Measurements from ENCODE around the gene SCP2.

The SCP2 gene
- 46.5 to 83.8 (median 61.9) reads per million in 9 experiments for total RNA-seq

DNA sequence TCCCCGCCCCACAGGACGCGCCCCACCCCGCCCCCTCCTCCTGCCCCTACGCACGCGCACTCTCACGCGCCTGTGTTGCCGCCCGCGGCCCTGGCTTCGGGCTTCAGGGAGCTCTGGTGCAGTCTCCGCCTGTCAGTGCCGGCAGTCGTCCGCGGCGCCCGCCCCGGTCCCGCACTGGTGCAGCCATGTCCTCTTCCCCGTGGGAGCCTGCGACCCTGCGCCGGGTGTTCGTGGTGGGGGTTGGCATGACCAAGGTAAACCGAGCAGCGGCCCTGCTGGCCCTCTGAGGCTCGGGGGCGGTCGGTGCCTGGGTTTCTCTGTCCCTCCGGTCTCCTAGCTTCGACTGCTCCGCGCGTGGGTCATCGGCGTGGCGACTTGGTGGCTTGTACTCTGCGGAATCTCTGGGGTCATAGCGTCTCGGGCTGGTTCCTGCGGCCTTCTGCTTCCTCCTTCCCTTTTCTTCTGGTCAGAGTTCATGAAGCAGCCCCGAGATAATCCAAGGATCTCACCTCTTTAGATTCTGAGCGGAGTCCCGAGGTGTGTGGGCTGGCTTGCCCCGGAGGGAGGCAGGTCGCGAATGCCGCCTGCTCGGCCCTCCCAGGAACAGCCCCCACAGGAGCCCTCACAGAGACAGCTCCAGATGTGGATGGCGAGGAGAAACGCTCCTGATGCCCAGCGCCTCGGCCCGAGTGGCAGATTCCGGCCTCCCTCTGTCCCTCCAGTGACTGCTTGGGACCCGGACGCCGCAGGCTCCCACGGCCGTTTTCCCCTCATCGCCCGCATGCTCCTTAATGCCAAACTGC, at the start of gene SCP2:
TSS of gene SCP2 (plus strand) at position 65 of the 803 bp plus-strand sequence. CDS start at position 186, 121 bp downstream.
- peaks cover 11 to 22% of the 10 kb centered on the region in 2 donors for H3K4me1 Mint-ChIP-seq (ENCODE audit: low read depth in 2 of 2)
- no peaks in the 10 kb centered on the region for H3K27me3 Mint-ChIP-seq
- no peaks in the 10 kb centered on the region for H3K9me3 Mint-ChIP-seq
- DNase-seq (peak; percentile 65 to 71 (median 65)), ATAC-seq (replicated peaks) (peak; percentile 96)
- peaks cover 2% of the 10 kb centered on the region for H3K36me3 Mint-ChIP-seq (ENCODE audit: insufficient read depth)
- H3K4me3 Mint-ChIP-seq, result peak within 1 kb of the TSS; percentile 79 to 88
- H3K27ac Mint-ChIP-seq, result peak within 1 kb of the TSS; percentile 46 to 88

GRCh38 chr1:52877554-52877953, 49.5 kb upstream of the SCP2 start:
- Mint-ChIP-seq H3K27me3 (no peaks in the 10 kb centered on the region), H3K27ac (no peak overlapping the region), H3K4me1 (ENCODE audit: low read depth in 2 of 2) (no peaks in the 10 kb centered on the region), H3K9me3 (no peaks in the 10 kb centered on the region), H3K4me3 (no peak overlapping the region), H3K36me3 (ENCODE audit: insufficient read depth) (peaks cover 3% of the 10 kb centered on the region)
- no peak for ATAC-seq (replicated peaks)
- no peak for DNase-seq

- no peaks in the 10 kb centered on the region for H3K36me3 Mint-ChIP-seq (ENCODE audit: insufficient read depth)
- no peak for DNase-seq
- H3K9me3 Mint-ChIP-seq, result no peaks in the 10 kb centered on the region
- no peaks in the 10 kb centered on the region for H3K27me3 Mint-ChIP-seq
- ATAC-seq (replicated peaks), result no peak
- no peak overlapping the region for H3K4me3 Mint-ChIP-seq
- no peaks in the 10 kb centered on the region for H3K4me1 Mint-ChIP-seq (ENCODE audit: low read depth in 2 of 2)
- no peak overlapping the region for H3K27ac Mint-ChIP-seq
Measured at GRCh38 chr1:52880206-52880605, 46.9 kb upstream of the SCP2 start.

- Mint-ChIP-seq H3K4me3 (no peak overlapping the region), H3K36me3 (ENCODE audit: insufficient read depth) (peaks cover 6% of the 10 kb centered on the region), H3K27ac (no peak overlapping the region), H3K9me3 (no peaks in the 10 kb centered on the region), H3K27me3 (no peaks in the 10 kb centered on the region), H3K4me1 (ENCODE audit: low read depth in 2 of 2) (no peaks in the 10 kb centered on the region)
- DNase-seq (no peak), ATAC-seq (replicated peaks) (no peak)
Measured at GRCh38 chr1:52887483-52887882, 39.6 kb upstream of the SCP2 start.

- H3K27me3 Mint-ChIP-seq, result no peaks in the 10 kb centered on the region
- no peak for DNase-seq
- no peaks in the 10 kb centered on the region for H3K4me1 Mint-ChIP-seq (ENCODE audit: low read depth in 2 of 2)
- no peak for ATAC-seq (replicated peaks)
- H3K9me3 Mint-ChIP-seq, result no peaks in the 10 kb centered on the region
- H3K4me3 Mint-ChIP-seq, result no peak overlapping the region
- peaks cover 6% of the 10 kb centered on the region for H3K36me3 Mint-ChIP-seq (ENCODE audit: insufficient read depth)
- no peak overlapping the region for H3K27ac Mint-ChIP-seq
Measured at GRCh38 chr1:52892424-52893215, 34.5 kb upstream of the SCP2 start.

DNA sequence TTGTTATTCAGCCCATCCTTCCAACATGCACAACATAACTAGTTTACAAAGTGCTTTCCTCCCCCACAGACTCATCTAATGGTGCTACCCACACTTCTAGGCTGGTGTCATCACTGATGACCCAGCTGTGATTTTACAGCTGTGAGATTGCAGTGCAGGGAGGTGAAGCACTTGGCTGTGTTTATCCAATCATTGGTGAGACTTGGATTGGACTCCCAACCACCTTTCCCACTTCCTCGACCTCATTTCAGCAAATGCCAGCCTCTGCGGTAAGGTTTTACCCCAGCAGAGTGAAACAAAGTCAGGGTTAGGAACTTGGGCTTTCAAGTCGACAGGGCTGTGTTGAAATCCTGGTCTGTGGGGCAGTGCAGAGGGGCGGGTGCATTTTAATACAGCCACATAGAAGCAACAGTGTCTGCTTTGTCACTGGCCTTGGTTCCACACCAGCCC, 27.6 kb upstream of the SCP2 start:
- ATAC-seq (replicated peaks), result peak; percentile 16
- no peak overlapping the region for H3K4me3 Mint-ChIP-seq
- no peaks in the 10 kb centered on the region for H3K4me1 Mint-ChIP-seq (ENCODE audit: low read depth in 2 of 2)
- no peaks in the 10 kb centered on the region for H3K9me3 Mint-ChIP-seq
- peaks cover 3% of the 10 kb centered on the region for H3K36me3 Mint-ChIP-seq (ENCODE audit: insufficient read depth)
- no peak for DNase-seq
- no peak overlapping the region for H3K27ac Mint-ChIP-seq
- H3K27me3 Mint-ChIP-seq, result no peaks in the 10 kb centered on the region

DNA sequence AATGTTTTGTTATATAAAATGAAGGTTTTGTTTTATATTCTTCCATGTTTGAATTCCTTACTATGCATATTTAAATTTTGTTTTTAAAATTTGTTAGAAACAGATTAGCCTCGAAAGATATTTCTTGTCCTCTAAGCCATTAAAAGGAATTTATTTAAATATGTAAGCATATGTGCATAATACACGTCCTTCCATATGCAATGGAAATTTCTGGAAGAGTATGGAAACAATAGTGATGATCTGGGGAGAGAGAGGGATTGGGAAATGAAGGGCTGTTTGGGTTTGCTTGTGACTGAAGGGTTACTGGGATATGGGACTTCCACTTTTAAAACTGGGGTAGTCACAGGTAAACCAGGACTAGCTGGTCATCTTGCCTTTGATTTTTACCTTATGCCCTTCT, 26.7 kb upstream of the SCP2 start:
- no peak overlapping the region for H3K4me3 Mint-ChIP-seq
- no peaks in the 10 kb centered on the region for H3K9me3 Mint-ChIP-seq
- no peak overlapping the region for H3K27ac Mint-ChIP-seq
- peaks cover 3% of the 10 kb centered on the region for H3K36me3 Mint-ChIP-seq (ENCODE audit: insufficient read depth)
- no peaks in the 10 kb centered on the region for H3K4me1 Mint-ChIP-seq (ENCODE audit: low read depth in 2 of 2)
- no peaks in the 10 kb centered on the region for H3K27me3 Mint-ChIP-seq
- DNase-seq, result no peak
- ATAC-seq (replicated peaks), result no peak

- H3K9me3 Mint-ChIP-seq, result no peaks in the 10 kb centered on the region
- peaks cover 2 to 4% of the 10 kb centered on the region in 2 donors for H3K4me1 Mint-ChIP-seq (ENCODE audit: low read depth in 2 of 2)
- H3K36me3 Mint-ChIP-seq (ENCODE audit: insufficient read depth), result peaks cover 1% of the 10 kb centered on the region
- no peak overlapping the region for H3K4me3 Mint-ChIP-seq
- DNase-seq (no peak), ATAC-seq (replicated peaks) (no peak)
- H3K27me3 Mint-ChIP-seq, result no peaks in the 10 kb centered on the region
- H3K27ac Mint-ChIP-seq, result no peak overlapping the region
Measured at GRCh38 chr1:52901384-52901783, 25.7 kb upstream of the SCP2 start.

GRCh38 chr1:52904208-52904926, 22.7 kb upstream of the SCP2 start:
- Mint-ChIP-seq H3K27me3 (no peaks in the 10 kb centered on the region), H3K27ac (peak overlapping the region in 1 of 2 donors; percentile 78), H3K36me3 (ENCODE audit: insufficient read depth) (peaks cover 6% of the 10 kb centered on the region), H3K4me1 (ENCODE audit: low read depth in 2 of 2) (peaks cover 2 to 4% of the 10 kb centered on the region in 2 donors), H3K4me3 (no peak overlapping the region), H3K9me3 (no peaks in the 10 kb centered on the region)
- DNase-seq (no peak), ATAC-seq (replicated peaks) (no peak)

DNA sequence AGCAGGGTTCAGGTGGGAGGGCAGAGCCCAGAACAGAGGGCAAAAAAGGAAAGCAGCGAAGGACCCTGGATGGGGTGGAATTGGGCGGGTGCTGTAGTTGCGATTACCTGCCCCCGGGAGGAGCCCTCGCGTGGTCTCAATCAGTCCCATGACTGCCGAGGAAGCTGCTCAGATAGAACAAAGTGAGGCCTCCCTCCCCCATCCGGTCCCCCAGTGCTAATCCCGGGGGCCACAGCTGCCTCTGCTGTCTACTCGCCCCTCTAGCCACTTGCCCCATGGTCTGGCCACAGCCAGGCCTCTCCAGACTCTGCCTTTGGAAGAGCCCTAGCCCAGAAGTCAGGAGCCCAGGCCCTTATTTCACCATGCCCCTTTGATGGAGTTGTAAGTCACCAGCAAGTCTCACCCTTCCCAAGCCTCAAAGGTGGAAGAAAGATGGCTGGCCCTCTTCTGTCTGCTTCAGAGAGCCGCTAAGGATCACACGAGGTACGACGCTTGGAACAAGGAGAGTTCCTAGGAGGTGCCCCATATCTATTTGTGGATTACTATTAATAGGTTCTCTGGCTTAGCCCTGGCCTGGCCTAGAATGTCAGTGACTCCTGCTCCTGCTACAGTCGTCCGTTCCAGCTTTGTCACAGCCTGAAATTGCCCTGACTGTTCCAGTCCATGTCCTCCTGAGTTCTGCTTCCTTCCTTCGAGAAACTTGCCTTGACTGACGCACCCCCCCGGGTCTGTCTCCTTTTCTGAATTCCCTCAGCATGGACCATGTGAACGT, 22.0 kb upstream of the SCP2 start:
- Mint-ChIP-seq H3K4me3 (no peak overlapping the region), H3K9me3 (no peaks in the 10 kb centered on the region), H3K4me1 (ENCODE audit: low read depth in 2 of 2) (peaks cover 2 to 4% of the 10 kb centered on the region in 2 donors), H3K27ac (peak overlapping the region in 1 of 2 donors; percentile 78), H3K36me3 (ENCODE audit: insufficient read depth) (peaks cover 6% of the 10 kb centered on the region), H3K27me3 (no peaks in the 10 kb centered on the region)
- ATAC-seq (replicated peaks) (peak; percentile 53), DNase-seq (peak in 2 of 3 experiments; percentile 22 to 27)

DNA sequence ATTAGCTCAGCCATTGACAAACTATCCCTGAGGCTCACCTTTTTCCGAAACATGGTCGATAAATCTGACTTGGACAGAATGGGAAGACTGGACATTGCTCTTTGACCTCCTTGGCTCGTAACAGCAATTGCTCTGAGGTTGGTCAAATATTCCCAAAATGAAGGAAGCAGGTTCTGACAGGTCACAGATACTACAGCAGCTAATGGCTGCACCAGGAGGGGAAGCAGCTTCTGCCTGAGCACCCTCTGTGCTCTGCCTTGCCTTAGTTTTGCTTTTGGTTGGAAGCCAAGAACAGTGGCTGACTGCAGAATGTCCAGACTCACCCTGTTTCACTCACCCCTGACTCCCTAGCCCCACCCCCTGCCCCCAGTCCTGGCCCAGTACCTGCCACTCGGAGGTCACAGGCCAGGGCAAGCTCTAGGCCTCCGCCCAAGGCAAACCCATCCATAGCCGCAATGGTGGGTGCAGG, 20.9 kb upstream of the SCP2 start:
- Mint-ChIP-seq H3K9me3 (no peaks in the 10 kb centered on the region), H3K36me3 (ENCODE audit: insufficient read depth) (peaks cover 6% of the 10 kb centered on the region), H3K27me3 (no peaks in the 10 kb centered on the region), H3K4me3 (no peak overlapping the region), H3K4me1 (ENCODE audit: low read depth in 2 of 2) (peaks cover 2 to 4% of the 10 kb centered on the region in 2 donors), H3K27ac (no peak overlapping the region)
- no peak for DNase-seq
- no peak for ATAC-seq (replicated peaks)

- no peak for ATAC-seq (replicated peaks)
- DNase-seq, result no peak
- Mint-ChIP-seq H3K36me3 (ENCODE audit: insufficient read depth) (peaks cover 6% of the 10 kb centered on the region), H3K4me3 (no peak overlapping the region), H3K9me3 (no peaks in the 10 kb centered on the region), H3K4me1 (ENCODE audit: low read depth in 2 of 2) (peaks cover 2 to 4% of the 10 kb centered on the region in 2 donors), H3K27me3 (no peaks in the 10 kb centered on the region), H3K27ac (no peak overlapping the region)
Measured at GRCh38 chr1:52907068-52907811, 19.8 kb upstream of the SCP2 start.
